Ovary (tissue), 3 donors: ENCODE measurements around the gene LYPD3.

Experiments
- EP300 ChIP-seq: sonication (generic); formaldehyde crosslinking; IDR thresholded peaks from one replicate; pipeline ENCODE4 v1.6.1; 2017; ENCODE audit warnings: antibody characterized with exemption
- POLR2A ChIP-seq: fragments of 450-650 bp; IDR thresholded peaks from one replicate; pipeline ENCODE4 v1.6.1; 2017; ENCODE audit warnings: antibody characterized with exemption, mild to moderate bottlenecking, moderate library complexity
- TF ChIP-seq, protein P1 (sequence below), 3 donors: fragments of 450-650 bp in 2 of 3; fragments of 200-600 bp in 1 of 3; IDR thresholded peaks; one replicate each; pipeline versions ENCODE4 v1.5.1 to v1.8.0; 2016 to 2022; ENCODE audit warnings: antibody characterized with exemption in 3 of 3, mild to moderate bottlenecking in 1 of 3
- donor health status: DM: no; HTN: no; CAD: no.

DNA sequence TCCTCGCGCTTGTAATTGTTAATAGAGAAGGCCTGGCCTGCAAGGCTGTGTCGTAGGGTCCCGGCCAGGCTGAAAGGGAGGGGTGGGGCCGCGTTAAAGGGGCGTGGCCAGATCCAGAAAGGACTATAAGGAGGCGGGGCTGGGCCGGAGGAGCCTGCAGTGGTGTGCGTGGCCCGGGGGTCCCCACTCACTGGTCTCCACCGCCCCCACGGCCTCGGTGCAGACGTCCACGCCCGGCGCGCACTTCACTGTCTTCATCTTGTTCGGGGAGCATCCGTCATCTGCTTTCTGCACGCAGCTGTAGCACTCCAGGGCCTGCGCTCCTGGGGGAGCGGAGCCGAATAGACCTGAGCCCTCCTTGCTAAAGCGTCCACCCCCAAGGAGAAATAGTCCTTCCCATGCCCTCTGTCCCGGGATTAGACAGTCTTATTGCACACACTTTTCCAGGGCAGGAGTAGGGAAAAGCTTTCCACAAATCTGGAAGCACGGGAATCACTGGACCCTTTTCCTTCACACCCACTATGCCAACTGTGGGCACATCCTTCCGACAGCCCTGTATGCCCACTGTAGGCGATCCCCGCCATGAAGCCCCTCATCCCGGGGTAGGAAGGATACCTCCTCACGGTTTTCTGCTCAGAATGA lies 1.2 kb downstream of the LYPD3 start:
- no peak for TF ChIP-seq POLR2A
- TF ChIP-seq, protein P1, sequence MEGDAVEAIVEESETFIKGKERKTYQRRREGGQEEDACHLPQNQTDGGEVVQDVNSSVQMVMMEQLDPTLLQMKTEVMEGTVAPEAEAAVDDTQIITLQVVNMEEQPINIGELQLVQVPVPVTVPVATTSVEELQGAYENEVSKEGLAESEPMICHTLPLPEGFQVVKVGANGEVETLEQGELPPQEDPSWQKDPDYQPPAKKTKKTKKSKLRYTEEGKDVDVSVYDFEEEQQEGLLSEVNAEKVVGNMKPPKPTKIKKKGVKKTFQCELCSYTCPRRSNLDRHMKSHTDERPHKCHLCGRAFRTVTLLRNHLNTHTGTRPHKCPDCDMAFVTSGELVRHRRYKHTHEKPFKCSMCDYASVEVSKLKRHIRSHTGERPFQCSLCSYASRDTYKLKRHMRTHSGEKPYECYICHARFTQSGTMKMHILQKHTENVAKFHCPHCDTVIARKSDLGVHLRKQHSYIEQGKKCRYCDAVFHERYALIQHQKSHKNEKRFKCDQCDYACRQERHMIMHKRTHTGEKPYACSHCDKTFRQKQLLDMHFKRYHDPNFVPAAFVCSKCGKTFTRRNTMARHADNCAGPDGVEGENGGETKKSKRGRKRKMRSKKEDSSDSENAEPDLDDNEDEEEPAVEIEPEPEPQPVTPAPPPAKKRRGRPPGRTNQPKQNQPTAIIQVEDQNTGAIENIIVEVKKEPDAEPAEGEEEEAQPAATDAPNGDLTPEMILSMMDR (IDR thresholded peaks at IDR 0.05) = no peak
- no peak for TF ChIP-seq EP300
